NCI-H345 (cell line): ENCODE measurements around the gene EXT2.

ENCODE experiments used
- DNase-seq: peaks from one replicate; lab custom pipeline; 2025; lab: John Stamatoyannopoulos, UW

EXT2 gene

DNA sequence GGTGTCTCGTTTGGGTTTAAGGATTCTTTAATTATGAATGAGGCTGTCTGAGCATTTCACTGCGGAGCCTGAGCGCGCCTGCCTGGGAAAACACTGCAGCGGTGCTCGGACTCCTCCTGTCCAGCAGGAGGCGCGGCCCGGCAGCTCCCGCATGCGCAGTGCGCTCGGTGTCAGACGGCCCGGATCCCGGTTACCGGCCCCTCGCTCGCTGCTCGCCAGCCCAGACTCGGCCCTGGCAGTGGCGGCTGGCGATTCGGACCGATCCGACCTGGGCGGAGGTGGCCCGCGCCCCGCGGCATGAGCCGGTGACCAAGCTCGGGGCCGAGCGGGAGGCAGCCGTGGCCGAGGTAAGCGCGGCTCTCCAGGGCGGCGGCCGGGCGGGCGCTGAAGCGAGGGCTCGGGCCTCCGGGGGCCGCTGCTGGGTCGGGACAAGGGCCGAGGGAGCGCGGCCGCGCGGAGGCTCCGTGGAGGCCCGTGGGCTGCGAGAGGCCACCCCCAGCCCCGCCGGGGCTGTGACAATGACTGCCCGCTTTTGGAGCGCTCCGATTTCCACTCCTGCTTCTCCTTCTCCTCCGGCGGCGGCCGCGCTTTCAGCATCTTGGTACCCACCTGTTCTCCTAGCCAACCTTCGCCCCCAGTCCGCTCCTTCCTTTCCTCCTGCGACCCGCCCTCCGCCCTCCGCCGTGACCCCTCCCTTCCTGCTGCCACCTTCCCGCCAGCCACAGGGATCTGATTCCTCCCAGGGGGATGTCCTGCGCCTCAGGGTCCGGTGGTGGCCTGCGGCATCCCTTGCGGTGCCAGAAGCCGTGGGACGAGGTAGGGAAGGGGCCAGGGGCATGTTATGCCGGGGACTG, at the start of gene EXT2:
TSS of gene EXT2 (plus strand) at position 173 of the 854 bp plus-strand sequence. CDS start 12,035 bp downstream, outside the sequence.
- DNase-seq: peak; percentile 83

DNA sequence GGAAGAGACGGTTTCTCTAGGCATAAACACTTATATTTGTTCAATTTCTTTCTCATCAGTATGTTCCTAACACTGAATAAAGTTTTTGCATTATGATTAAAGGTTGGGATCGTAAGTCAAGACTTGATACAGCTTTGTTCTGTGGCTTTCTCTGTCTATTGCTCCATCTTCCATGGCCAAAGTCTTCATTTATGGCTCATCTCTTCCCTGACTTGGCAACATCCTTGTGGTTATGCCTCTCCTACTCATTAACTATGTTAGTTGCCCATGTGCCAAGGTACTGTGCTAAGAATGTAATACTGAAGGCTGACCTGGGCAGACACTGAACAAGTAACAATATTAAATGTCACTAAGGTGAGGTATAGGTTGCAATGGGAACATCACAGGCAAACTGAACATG, 49.3 kb upstream of the EXT2 start:
- no peak for DNase-seq

DNA sequence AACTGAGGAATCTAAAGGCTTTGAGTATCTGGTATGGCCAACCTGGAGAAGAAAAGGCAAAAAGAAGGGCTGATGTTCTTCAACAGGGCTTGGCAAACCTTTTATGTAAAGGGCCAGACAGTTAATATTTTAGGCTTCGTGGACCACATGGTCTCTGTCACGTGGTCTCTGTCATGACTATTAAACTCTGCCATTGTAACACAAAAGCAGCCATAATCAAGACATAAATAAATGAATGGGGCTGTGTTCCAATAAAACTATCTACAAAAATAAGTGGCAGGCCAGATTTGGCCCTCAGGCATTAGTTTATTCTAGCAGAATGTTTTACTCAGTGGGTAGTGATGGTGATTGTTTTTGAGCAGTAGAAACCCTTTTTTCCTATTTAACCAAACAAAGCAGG, 48.2 kb upstream of the EXT2 start:
- DNase-seq: no peak

DNA sequence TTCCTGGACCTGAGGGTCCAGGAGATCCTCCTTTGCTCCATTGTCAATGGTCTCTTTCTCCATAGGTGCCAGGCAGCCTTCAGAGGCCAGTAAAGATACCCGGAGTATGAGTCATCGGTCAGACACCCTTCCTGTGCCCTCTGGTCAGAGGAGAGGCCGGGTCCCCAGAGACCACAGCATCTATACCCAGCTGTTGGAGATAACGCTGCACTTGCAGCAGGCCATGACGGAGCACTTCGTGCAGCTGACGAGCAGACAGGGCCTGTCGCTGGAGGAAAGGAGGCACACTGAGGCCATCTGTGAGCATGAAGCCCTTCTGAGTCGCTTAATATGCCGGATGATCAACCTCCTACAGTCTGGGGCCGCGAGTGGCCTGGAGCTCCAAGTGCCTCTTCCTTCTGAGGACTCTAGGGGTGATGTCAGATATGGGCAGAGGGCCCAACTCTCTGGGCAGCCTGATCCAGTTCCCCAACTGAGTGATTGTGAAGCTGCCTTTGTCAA, 47.5 kb upstream of the EXT2 start, which contains the start of gene ACCSL:
TSS of gene ACCSL (plus strand) at position 51 of the 501 bp plus-strand sequence. CDS start at position 107, 56 bp downstream.
- DNase-seq: no peak

DNA sequence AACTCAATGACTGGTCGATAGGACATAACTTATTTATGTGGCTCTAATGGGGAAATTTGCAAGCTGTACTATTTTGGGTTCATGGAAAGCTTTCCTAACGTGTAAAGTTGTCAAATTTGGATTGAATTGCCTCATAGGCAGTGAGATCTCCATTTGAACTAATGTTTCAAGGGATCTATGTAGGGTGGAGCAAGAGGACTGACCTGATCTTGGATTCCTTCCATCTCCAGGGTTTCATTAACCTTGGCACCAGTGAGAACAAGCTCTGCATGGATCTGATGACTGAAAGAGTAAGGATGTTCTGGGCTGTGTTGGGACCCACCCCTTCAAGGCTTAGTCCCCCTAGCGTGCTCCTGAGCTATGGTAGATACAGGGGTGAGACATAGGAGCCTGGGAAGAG, 45.6 kb upstream of the EXT2 start:
- DNase-seq: no peak

DNA sequence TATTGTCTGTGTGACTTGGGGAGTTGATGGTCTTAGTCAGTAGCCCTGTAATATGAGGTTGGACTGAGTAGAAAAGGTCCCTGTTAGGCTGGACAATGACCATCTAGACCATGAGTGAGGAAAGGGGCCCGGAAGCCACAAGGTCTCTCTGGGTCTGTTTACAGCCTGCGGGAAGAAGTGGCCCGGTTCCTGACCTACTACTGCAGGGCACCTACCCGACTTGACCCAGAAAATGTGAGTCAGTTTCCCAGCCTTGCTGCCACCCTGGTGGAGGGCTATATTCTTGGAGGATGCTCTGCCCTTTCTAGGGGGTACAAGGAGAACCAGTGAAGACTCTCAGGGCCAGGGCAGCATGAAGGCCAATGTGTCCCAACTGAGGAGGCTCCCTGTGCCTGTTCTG, 44.3 kb upstream of the EXT2 start:
- DNase-seq: no peak

DNA sequence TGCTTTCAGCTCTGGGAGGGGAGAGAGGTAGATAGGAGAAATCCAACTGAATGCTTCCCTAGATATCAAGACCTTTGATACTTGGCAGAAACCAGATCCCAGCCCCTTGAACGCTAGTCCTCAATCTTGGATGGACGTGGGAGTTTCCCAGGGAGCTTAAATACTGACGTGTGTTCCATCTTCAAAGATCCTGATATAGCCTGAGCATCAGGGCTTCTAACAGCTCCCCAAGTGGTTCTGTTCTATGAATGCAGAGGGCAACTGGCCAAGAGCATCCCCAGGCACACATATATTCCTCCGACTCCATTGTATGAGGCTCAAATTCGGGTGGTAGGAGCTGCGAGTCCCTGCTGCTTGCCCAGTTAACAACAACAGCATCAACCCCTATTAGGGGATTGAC, 38.1 kb upstream of the EXT2 start:
- DNase-seq: no peak

DNA sequence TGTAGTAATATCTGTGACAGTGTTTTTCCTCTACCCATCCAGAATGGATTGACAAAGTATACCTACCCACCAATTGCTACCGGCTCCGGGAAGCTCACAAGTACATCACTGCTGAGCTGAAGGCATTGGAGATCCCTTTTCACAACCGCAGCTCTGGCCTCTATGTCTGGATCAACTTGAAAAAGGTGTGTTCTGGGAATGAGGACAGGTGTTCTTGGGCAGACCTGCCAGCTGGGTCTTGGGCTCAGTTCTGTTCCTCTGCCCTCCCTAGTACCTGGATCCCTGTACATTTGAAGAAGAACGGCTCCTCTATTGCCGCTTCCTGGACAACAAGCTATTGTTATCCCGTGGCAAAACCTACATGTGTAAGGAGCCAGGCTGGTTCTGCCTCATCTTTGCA, 37.2 kb upstream of the EXT2 start:
- no peak for DNase-seq

DNA sequence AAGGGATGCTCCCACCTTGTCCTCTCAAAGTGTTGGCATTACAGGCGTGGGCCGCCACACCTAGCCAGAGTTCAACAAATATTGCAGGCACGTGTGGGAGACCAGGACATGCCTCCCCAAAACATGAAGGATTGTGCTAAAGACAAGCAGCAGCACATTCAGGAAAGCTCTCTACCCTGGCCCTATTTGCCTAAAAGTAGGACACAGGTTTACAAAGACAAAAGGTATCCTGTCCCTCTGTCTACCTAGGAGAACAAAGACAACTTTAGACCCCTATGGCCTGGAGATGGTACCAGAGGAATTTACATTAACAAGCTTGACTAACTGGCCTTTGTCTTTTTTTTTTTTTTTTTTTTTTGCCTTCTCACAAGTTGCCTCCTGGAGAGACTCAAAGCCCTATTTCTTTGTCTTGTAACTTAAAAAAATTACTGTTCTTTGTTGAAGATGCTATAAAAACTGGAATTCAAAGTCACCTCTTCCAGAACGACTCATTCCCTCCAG, 30.3 kb upstream of the EXT2 start:
- no peak for DNase-seq

DNA sequence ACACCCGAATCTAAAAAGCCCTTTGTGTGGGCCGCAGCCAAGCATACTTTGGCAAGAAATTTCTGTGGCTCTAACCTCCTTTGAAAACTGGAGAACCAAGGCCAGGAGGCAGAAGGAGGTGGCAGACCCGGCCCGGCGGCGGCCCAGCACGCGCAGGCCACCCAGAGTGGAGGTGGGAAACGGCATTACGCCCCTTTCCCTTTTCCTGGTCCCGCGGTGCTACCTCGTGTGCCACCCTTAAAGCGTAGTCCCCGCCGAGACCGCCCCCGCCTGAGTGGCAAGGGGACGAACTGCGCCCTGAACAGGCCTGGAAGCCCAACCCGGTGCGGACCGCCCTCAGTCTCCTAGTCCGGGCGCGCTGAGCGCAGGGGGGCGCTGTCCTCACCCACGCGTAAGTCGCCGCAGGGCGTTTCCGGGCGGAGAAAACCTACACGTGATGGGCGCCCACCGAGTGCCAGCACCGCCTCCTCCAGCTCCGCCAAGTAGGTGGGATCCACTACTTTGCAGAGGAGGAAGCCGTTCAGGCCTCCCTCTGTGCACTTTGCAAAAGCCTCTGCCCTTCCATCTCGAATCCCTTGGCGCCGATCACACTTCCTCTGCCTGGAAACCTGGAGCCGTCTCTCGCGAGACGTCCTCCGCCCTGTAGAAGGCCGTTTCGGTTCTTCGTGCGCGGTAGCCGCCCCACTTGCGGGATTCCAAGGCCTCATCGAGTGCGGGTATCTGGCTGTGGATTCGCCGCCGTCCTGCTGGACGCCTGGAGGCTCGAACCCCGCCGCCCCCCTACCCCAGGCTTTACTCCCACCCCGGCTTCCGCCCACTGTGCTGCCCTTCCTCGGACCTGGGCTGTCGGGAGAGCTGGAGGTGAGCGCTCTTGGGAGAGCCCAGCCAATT, 29.4 kb upstream of the EXT2 start, which contains the start of gene ACCS:
TSS of gene ACCS (plus strand) at position 430 of the 891 bp plus-strand sequence. CDS start 1,358 bp downstream, outside the sequence.
- DNase-seq: peak; percentile 78

DNA sequence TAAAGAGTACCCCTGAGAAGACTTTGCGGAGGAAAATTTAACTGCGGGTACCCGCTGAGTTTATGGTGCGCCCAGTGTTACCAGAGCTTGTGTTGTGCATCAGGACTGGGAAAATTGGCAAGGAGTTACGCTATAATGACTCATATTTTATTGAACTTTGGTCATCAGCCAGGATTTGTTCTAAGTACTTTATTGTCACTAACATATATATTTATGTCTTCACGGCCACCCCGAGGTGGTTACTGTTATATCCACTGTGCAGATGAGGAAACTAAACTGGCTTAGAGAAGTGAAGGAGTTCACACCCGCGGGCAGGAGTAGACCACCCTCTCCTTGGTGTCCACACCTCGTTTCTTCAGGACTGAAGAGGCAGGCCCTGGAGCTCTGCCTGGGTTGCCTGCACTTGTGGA, 28.7 kb upstream of the EXT2 start:
- no peak for DNase-seq

DNA sequence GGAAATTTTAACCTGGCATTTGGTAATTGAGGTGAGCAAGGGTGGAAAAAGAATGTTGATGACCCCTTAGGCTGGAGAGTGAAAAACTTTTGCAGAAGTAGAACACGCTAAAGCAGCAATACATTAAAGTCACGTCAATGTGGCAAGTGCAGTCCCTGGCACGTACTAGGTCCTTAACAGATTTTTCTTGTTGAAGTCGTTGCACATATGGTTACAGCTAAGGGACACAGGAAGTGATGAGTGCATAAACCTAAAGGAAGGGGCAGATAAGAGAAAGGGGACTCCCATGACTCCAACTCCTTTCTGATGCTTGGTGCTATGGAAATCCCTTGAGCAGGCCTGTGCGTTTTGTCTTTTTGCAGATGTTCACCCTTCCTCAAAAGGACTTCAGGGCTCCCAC, 28.2 kb upstream of the EXT2 start:
- no peak for DNase-seq

DNA sequence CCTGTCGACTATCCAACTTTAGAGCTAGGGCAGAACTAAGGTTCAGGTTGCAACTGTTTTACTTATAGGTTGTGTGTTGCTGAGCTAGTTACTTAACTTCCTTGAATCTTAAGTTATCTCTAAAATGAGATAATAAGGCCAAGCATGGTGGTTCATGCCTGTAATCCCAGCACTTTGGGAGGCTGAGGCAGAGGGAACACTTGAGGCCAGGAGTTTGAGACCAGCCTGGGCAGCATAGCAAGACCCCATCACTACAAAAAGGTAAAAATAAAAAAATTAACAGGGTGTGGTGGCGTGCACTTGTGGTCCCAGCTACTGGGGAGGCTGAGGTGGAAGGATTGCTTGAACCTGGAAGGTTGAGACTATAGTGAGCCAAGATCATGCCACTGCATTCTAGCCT, 27.3 kb upstream of the EXT2 start:
- DNase-seq: no peak

DNA sequence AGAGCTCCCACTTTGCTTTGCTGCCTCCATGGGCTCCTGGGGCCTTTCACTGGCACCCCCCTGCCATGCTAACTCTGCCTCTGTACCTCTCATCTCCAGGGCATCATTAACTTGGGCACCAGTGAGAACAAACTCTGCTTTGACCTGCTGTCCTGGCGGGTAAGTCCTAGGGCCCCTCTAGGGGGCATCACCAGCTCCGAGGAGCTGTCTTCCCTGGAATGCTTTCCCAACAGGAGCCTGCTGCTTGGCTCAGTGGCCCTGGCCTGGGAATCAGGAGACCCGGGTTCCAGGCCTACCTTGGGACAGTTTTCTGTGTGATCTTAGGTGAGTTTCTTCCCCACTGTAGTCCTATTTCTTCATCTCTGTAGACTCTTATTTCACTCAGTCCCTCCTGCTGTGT, 24.3 kb upstream of the EXT2 start:
- DNase-seq: no peak

DNA sequence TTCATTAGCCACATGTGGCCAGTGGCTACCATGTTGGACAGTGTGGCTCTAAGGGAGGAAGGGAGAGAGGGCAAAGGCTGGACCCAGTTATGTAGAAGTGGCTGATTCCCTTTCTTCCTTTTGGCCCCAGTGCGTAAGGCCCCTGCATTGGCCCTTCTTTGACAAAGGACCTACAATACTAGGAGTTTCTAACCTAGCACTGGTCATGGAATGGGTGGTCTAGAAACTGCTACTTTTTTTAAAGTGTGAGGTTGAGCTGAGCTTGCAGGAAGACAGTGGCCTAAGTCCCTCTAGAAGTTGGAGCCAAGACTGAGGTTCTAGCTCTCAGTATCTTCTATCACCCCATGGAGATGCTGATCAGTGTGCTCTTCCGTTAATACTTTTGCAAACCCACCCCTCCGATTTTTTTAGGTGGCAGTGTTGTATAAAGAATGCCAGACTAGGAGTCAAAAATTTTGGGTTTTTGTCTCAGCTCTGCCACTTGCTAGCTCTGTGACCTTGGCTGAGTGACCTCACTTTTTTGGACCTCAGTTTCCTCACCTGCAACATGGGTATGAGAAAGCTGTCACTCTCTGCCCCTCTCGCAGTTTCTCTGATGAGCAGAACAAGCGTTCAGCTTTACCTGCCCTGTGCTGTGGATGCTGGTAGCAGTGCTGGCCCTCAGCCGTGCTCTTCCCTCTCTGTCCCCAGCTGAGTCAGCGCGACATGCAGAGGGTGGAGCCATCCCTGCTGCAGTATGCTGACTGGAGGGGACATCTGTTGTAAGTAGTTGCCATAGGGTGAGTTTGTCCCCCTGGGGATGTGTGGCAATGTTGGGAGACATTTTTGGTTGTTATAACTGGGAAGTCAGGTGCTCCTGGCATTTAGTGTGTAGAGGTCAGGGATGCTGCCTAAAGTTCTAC, 22.5 kb upstream of the EXT2 start:
- DNase-seq: no peak

DNA sequence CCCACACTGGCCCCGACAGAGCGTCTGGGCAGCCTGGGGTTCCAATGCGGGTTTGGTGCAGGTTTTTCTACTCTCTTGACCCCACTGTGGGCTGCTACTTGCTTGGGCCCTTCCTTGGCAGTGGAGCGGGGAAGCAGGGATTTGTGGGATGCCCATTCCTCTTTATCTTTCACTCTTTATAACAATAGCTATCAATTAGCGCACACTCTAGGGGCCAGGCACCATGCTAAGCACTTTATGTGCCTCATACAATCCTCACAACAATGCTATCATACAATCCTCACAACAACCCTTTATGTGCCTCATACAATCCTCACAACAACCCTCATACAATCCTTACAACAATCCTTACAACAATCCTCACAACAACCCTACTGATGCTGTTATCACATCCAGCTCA, 16.7 kb upstream of the EXT2 start:
- no peak for DNase-seq

DNA sequence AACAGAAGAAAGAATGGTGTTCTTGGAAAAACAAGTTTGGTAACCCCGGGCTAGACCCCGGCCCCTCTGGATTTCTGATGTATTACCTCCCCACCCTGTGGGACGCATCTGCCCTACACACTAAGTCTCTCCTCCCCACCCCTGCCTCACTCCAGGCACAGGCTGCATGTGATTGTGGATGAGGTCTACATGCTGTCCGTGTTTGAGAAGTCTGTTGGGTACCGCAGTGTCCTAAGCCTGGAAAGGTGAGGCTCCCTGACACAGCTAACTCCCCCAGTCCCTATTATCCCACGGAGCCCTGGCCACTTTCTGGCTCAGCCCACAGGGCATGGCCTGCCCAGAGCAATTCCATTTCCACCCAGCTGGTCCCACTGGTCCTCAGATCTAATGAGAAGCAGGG, 16.1 kb upstream of the EXT2 start:
- DNase-seq: no peak

DNA sequence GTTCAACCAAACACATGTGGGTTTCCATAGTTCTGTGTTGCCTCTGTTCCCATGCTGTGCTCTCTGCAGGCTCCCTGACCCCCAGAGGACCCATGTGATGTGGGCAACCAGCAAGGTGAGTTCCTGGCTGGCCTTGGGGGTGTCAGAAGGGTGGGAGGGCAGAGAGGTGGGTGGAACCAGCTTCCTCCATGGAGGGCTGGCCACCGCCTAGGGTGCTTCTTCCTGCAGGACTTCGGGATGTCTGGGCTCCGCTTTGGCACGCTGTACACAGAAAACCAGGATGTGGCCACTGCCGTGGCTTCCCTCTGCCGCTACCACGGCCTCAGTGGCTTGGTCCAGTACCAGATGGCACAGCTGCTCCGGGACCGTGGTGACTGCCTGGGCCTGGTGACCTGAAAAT, 14.5 kb upstream of the EXT2 start:
- DNase-seq: no peak

DNA sequence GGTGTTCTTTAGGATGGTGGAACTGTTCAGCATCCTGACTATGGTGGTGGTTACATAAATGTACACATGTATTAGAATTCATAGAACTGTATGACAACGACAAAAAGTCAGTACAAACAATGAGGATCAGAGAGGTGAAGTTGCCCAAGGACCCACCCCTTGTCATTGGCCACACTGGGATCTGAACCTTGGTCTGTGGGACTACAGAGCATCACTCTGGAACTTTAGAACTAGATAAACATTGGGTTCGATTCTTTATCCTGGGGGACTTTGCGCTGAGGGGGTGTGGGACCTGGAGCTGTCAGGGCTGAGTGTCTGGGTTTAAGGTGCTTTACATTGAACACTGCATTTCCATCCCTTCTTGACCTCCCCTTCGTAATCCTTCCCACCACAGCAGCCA, 12.8 kb upstream of the EXT2 start:
- no peak for DNase-seq

DNA sequence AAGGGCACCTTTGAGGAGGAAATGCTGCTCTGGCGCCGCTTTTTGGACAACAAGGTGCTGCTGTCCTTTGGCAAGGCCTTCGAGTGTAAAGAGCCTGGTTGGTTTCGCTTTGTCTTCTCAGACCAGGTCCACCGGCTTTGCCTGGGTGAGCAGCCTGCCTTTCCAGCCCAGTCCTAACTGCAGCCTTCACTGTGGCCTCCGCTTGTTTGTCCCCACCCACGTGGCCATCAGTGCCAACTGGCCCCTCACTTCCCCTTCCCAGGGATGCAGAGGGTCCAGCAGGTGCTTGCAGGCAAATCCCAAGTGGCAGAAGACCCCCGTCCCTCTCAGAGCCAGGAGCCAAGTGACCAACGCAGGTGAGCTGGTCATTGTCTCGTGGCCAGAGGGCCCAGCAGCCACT, 12.0 kb upstream of the EXT2 start:
- DNase-seq: no peak

DNA sequence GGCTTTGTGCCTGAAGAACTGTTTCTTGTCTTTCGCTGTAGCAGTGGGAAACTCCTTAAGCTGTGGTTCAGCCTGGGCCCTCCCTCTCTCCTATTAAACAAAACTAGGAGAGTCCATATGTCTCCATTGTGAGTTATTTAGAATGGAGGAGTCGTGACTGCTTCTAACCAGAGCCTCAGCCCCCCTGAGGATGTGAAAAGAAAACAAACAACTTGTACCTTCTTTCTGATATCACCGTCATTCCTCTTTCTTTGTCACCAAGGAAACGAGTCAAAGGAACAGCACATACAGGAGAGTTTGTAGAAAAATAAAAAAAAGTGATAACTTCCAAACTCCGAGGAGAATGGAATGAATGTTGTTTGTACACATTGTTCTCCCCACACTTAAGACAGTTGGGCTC, 11.6 kb upstream of the EXT2 start:
- no peak for DNase-seq
